IMR-90 (cell line): ENCODE results near the gene RAB1A. TPM values are rescaled to one million over a fixed set of nuclear protein-coding genes. Genes with fewer than 3 reads are reported as not detected.

Experiments used
- ATAC-seq: fragments of 200-7000 bp; cut with Tn5 transposase; 2 replicates; pipeline ENCODE4 v1.9.1; 2020; ENCODE audit warnings: low read depth, mild to moderate bottlenecking, moderate library complexity
- BruUV-seq: library from RNA; stranded (reverse); fragments of 400-500 nt; replicated peaks from 2 replicates; lab custom pipeline; 2021; lab: Mats Ljungman, UMichigan
- CTCF ChIA-PET: fragments of 300-600 bp; formaldehyde crosslinking; extraction: SDS; loops from one replicate; lab custom pipeline; 2021; ENCODE audit warnings: antibody characterized with exemption; lab: Yijun Ruan, JAX
- POLR2A ChIA-PET: fragments of 300-600 bp; sonication (Branson Sonifier 250); formaldehyde crosslinking; loops from one replicate; lab custom pipeline; 2022; ENCODE audit warnings: antibody characterized with exemption; ENCODE audit not compliant: unreplicated experiment; lab: Charles Lee
- DNase-seq: peaks from one replicate; pipeline ENCODE4 v3.0.0; 2013
- H2AFZ ChIP-seq: replicated peaks from 2 replicates; pipeline ENCODE3; 2013; ENCODE audit warnings: low read length, mild to moderate bottlenecking; ENCODE audit not compliant: poor library complexity
- H2AK5ac ChIP-seq: 2 replicates; pipeline ENCODE4 v1.6.1; 2013; ENCODE audit warnings: low read depth, low read length, inconsistent platforms
- H2AK9ac ChIP-seq: replicated peaks from 2 replicates; pipeline ENCODE3; 2013; ENCODE audit warnings: mild to moderate bottlenecking, low read depth, low read length, moderate library complexity; ENCODE audit not compliant: poor library complexity
- H2BK120ac ChIP-seq: 2 replicates; pipeline ENCODE4 v1.6.1; 2013; ENCODE audit warnings: low read depth, low read length, inconsistent platforms
- H2BK15ac ChIP-seq: 3 replicates; pipeline ENCODE4 v1.6.1; 2013; ENCODE audit warnings: low read depth, low read length, inconsistent platforms
- H2BK20ac ChIP-seq: 2 replicates; pipeline ENCODE4 v1.6.1; 2013; ENCODE audit warnings: low read depth, mild to moderate bottlenecking, inconsistent platforms, low read length, moderate library complexity
- H2BK5ac ChIP-seq: 2 replicates; pipeline ENCODE4 v1.6.1; 2013; ENCODE audit warnings: mild to moderate bottlenecking, low read depth, low read length, inconsistent platforms; ENCODE audit not compliant: poor library complexity, severe bottlenecking
- H3K14ac ChIP-seq: replicated peaks from 2 replicates; pipeline ENCODE4 v1.6.1; 2013; ENCODE audit warnings: low read depth, low read length, inconsistent platforms
- H3K18ac ChIP-seq: 2 replicates; pipeline ENCODE4 v1.6.1; 2013; ENCODE audit warnings: low read depth, low read length, control low read depth
- H3K23ac ChIP-seq: 2 replicates; pipeline ENCODE4 v1.6.1; 2013; ENCODE audit warnings: low read depth, low read length, inconsistent platforms
- H3K27ac ChIP-seq: 2 replicates; pipeline ENCODE4 v1.5.1; 2013; ENCODE audit warnings: mild to moderate bottlenecking, control low read depth, low read length; ENCODE audit not compliant: insufficient read depth
- H3K27me3 ChIP-seq: 2 replicates; pipeline ENCODE4 v1.6.1; 2013; ENCODE audit warnings: low read length; ENCODE audit not compliant: control insufficient read depth, insufficient read depth
- H3K36me3 ChIP-seq: 2 replicates; pipeline ENCODE4 v1.6.1; 2013; ENCODE audit warnings: low read length, mixed read lengths; ENCODE audit not compliant: control insufficient read depth, insufficient read depth
- H3K4ac ChIP-seq: 2 replicates; pipeline ENCODE4 v1.6.1; 2013; ENCODE audit warnings: low read depth, low read length, inconsistent platforms
- H3K4me1 ChIP-seq: 2 replicates; pipeline ENCODE4 v1.6.1; 2013; ENCODE audit warnings: low read length, mixed read lengths; ENCODE audit not compliant: control insufficient read depth, insufficient read depth
- H3K4me2 ChIP-seq: 2 replicates; pipeline ENCODE4 v1.6.1; 2013; ENCODE audit warnings: low read depth, mild to moderate bottlenecking, control low read depth, low read length, moderate library complexity
- H3K4me3 ChIP-seq: 2 replicates; pipeline ENCODE4 v1.5.1; 2013; ENCODE audit warnings: low read depth, mild to moderate bottlenecking, control low read depth, low read length, moderate library complexity; ENCODE audit not compliant: insufficient read depth
- H3K56ac ChIP-seq: 2 replicates; pipeline ENCODE4 v1.6.1; 2013; ENCODE audit warnings: low read length, inconsistent platforms; ENCODE audit not compliant: insufficient read depth; ENCODE audit errors: extremely low read depth
- H3K79me1 ChIP-seq, 2 experiments: 2 replicates each; pipeline ENCODE4 v1.6.1; 2013; ENCODE audit warnings: low read length in 2 of 2, inconsistent platforms in 1 of 2, low read depth in 1 of 2
- H3K9ac ChIP-seq: 2 replicates; pipeline ENCODE4 v1.6.1; 2013; ENCODE audit warnings: low read depth, low read length, control low read depth
- H3K9me1 ChIP-seq: 2 replicates; pipeline ENCODE4 v1.6.1; 2013; ENCODE audit warnings: low read length, inconsistent platforms; ENCODE audit not compliant: insufficient read depth
- H3K9me3 ChIP-seq: 2 replicates; pipeline ENCODE4 v1.6.1; 2013; ENCODE audit warnings: low read length; ENCODE audit not compliant: control insufficient read depth, insufficient read depth
- H4K20me1 ChIP-seq: 2 replicates; pipeline ENCODE4 v1.6.1; 2013; ENCODE audit warnings: low read length, inconsistent platforms; ENCODE audit not compliant: insufficient read depth
- H4K5ac ChIP-seq: 2 replicates; pipeline ENCODE4 v1.6.1; 2013; ENCODE audit warnings: mild to moderate bottlenecking, low read depth, low read length, control low read depth
- H4K8ac ChIP-seq, 2 experiments: 2 replicates each; pipeline ENCODE4 v1.6.1; 2013; ENCODE audit warnings: low read depth in 2 of 2, low read length in 2 of 2, control low read depth in 1 of 2, inconsistent platforms in 1 of 2
- H4K91ac ChIP-seq: 2 replicates; pipeline ENCODE4 v1.6.1; 2013; ENCODE audit warnings: low read depth, low read length, inconsistent platforms; ENCODE audit not compliant: insufficient read depth
- BHLHE40 ChIP-seq: fragments of 150-350 bp; IDR thresholded peaks from 2 replicates; pipeline ENCODE4 v1.6.1; 2016; ENCODE audit warnings: mild to moderate bottlenecking, low read depth, low read length
- CHD1 ChIP-seq: IDR thresholded peaks from 2 replicates; pipeline ENCODE4 v1.6.1; 2012; ENCODE audit warnings: low read depth, low read length, improper control_type of control experiment
- FOS ChIP-seq: fragments of 150-350 bp; IDR thresholded peaks from 2 replicates; pipeline ENCODE4 v1.6.1; 2016; ENCODE audit warnings: low read depth, low read length
- MAFK ChIP-seq: IDR thresholded peaks from 2 replicates; pipeline ENCODE4 v1.6.1; 2012; ENCODE audit warnings: low read depth, low read length, improper control_type of control experiment
- MAZ ChIP-seq: IDR thresholded peaks from 2 replicates; pipeline ENCODE4 v1.6.1; 2012; ENCODE audit warnings: low read depth, mild to moderate bottlenecking, low read length, improper control_type of control experiment, moderate library complexity, borderline replicate concordance
- MXI1 ChIP-seq: IDR thresholded peaks from 2 replicates; pipeline ENCODE4 v1.6.1; 2012; ENCODE audit warnings: low read depth, mild to moderate bottlenecking, low read length, moderate library complexity, borderline replicate concordance
- NFE2L2 ChIP-seq: fragments of 150-350 bp; IDR thresholded peaks from 2 replicates; pipeline ENCODE4 v1.6.1; 2016; ENCODE audit warnings: low read depth, mild to moderate bottlenecking, low read length
- POLR2A ChIP-seq: IDR thresholded peaks from 2 replicates; pipeline ENCODE4 v1.6.1; 2012; ENCODE audit warnings: mild to moderate bottlenecking, low read depth, low read length
- RCOR1 ChIP-seq: IDR thresholded peaks from 2 replicates; pipeline ENCODE4 v1.6.1; 2012; ENCODE audit warnings: mild to moderate bottlenecking, low read length, improper control_type of control experiment; ENCODE audit not compliant: insufficient replicate concordance
- RFX5 ChIP-seq: IDR thresholded peaks from 2 replicates; pipeline ENCODE4 v1.8.0; 2012; ENCODE audit warnings: low read depth, mild to moderate bottlenecking, low read length, moderate library complexity
- WGBS, 2 experiments: methylation state at CpG; one replicate each; pipeline versions ENCODE4 v1.1.5 to v1.1.7; 2013; ENCODE audit warnings: missing lambda C conversion rate in 2 of 2; ENCODE audit not compliant: insufficient read length in 1 of 2; ENCODE audit errors: extremely low coverage in 2 of 2; 5-methylcytosine and 5-hydroxymethylcytosine counted together
- dilution Hi-C: fragments of 300-500 bp; cut with HindIII; formaldehyde crosslinking; loops from one replicate; pipeline ENCODE4 v1.14.3; 2018; ENCODE audit warnings: low sequenced_read_pairs; ENCODE audit not compliant: unreplicated experiment
- in situ Hi-C: fragments of 300-500 bp; cut with MboI; formaldehyde crosslinking; loops from 3 replicates; pipeline ENCODE4 v1.14.3; 2019; ENCODE audit warnings: low sequenced_read_pairs, inconsistent platforms, mixed read lengths
- intact Hi-C: fragments of 100-400 bp; cut with micrococcal nuclease; formaldehyde crosslinking; loops from 2 replicates; pipeline ENCODE4 v1.10.0; 2022
- polyA plus RNA-seq, 3 experiments: library from polyadenylated mRNA; depleted of rRNA; stranded (reverse); fragments of >200 nt; gene quantifications; 2 replicates each; pipeline ENCODE4 v1.2.3, GENCODE V29; 2012; ENCODE audit warnings: low replicate concordance in 1 of 3
- total RNA-seq: library from RNA; depleted of rRNA; stranded (reverse); fragments of >200 nt; gene quantifications from 2 replicates; pipeline ENCODE4 v1.2.3, GENCODE V29; 2012

The RAB1A gene
- total and polyA plus RNA-seq, 2 of the 4 experiments (the other 2 are of a cell fraction) = 114 to 169 TPM

- no peak overlapping the region for H4K91ac ChIP-seq
- intact Hi-C loops (no loop called here), in situ Hi-C loops (no loop called here), dilution Hi-C loops (no loop called here)
- no peak overlapping the region for H3K14ac ChIP-seq
- CTCF ChIA-PET = no interaction called here
- H2AK9ac ChIP-seq = no peak overlapping the region
- TF ChIP-seq POLR2A (no peak), RFX5 (no peak), NFE2L2 (no peak), BHLHE40 (no peak), RCOR1 (no peak), MXI1 (no peak), FOS (no peak), CHD1 (no peak), MAFK (no peak), MAZ (no peak)
- H2AK5ac ChIP-seq = no peak overlapping the region
- no peak overlapping the region for H3K27ac ChIP-seq
- H2BK120ac ChIP-seq = no peak overlapping the region
- H3K4me3 ChIP-seq = no peak overlapping the region
- peaks cover 4% of the 10 kb centered on the region for H3K4me1 ChIP-seq
- peaks cover 13% of the 10 kb centered on the region for H3K9me1 ChIP-seq
- H3K79me1 ChIP-seq = peaks cover 2 to 51% of the 10 kb centered on the region in 2 experiments; a peak in 3 of 4 replicates
- POLR2A ChIA-PET = no interaction called here
- H3K56ac ChIP-seq = no peak overlapping the region
- H3K18ac ChIP-seq = no peak overlapping the region
- H4K20me1 ChIP-seq = peaks cover 99% of the 10 kb centered on the region
- H4K8ac ChIP-seq = no peak overlapping the region
- H3K27me3 ChIP-seq = no peaks in the 10 kb centered on the region
- DNase-seq (no peak), ATAC-seq (no peak)
- H2BK20ac ChIP-seq = no peak overlapping the region
- H3K9me3 ChIP-seq = no peaks in the 10 kb centered on the region
- no peak overlapping the region for H3K9ac ChIP-seq
- no peak overlapping the region for H3K4me2 ChIP-seq
- H3K36me3 ChIP-seq = peaks cover 2% of the 10 kb centered on the region; the same call in 1 of the 2 replicates
- H3K4ac ChIP-seq = no peak overlapping the region
- H3K23ac ChIP-seq = no peak overlapping the region
- H2AFZ ChIP-seq = no peak overlapping the region
- H4K5ac ChIP-seq = no peak overlapping the region
- no CpG with 5 or more reads among the region's 2 CpGs for WGBS, 2 experiments
- BruUV-seq = no TSS peak
- H2BK15ac ChIP-seq = no peak overlapping the region
- H2BK5ac ChIP-seq = no peak overlapping the region
Measured at GRCh38 chr2:65113816-65114215, 16.1 kb downstream of the RAB1A start.
